ENCODE measurements around the gene CDC7. TPM values are rescaled to one million over a fixed set of nuclear protein-coding genes. Genes with fewer than 3 reads are reported as not detected.

Gene CDC7
- total RNA-seq, 2 donors from 2014 or later: 38.2 to 38.9 TPM

DNA sequence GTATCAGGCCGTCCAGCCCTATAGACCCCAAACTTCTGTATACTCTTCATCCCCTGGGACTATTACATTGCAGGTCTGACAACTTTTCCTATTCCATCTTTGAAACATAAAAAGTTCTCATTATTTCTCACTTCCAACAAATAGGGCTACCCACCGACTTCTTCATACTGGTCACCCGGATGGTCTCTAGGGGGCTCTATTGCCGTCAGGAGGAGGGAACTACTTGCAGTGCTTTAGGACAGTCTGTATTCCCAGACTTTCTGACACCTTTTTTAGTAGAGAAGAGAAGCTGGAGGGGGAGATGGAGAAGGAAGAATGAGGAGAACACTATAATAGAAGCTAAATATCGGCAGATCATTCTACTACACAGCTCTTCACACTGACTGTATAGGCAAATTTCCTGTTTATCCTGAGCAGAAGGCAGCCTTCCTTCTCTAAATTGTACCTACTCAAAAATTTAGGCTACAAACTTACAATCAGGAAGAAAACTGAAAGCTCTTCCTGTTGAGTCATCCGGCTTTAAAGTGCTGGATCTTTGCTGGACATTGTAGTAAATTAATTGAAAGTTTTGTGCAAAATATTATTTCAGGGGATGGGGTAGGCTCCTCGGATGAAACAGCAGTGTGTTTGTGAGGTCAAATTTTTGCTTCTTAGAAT lies 54.6 kb downstream of the CDC7 start:
- peak overlapping the region; percentile 90 to 93 for H3K27ac Mint-ChIP-seq
- peaks cover 0 to 5% of the 10 kb centered on the region in 2 donors for H3K9me3 Mint-ChIP-seq
- DNase-seq (ENCODE audit: low spot score in 2 of 2) (no peak), ATAC-seq (no peak)
- H3K36me3 Mint-ChIP-seq: peaks cover 0 to 18% of the 10 kb centered on the region in 2 donors

DNA sequence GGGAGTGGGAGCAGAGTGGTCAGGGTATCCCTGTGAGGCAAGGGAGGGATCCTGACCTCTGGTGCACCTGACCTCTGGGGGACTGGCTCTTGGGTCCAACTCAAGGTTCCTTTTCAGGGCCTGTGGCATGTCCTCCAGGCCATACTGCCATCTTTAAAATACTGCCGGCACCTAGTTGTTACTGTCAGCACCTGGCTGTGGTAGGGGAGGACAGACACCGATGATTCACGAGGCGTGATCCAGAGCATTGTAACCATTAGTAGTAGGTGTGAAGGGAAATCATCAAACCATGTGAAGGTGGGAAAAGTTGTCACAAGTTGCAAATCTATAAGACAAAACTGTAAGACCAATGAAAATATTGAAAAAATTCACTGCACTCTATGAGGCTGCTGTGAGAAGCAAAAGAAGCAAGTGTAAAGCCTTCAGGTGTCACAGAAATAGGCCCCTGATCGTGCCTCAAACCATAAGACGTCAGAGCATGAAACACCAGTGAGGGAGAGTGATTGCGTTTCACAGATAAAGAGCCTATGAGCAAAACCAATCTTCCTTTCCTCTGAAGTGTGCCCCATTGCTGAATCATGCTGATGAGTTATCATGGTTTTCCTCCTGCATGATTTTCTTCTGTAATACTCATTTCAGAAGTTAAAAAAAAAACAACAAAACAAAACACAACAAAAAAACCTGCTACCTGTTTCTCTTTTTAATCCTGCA lies 55.3 kb downstream of the CDC7 start:
- H3K36me3 Mint-ChIP-seq: peaks cover 0 to 15% of the 10 kb centered on the region in 2 donors
- H3K9me3 Mint-ChIP-seq: no peaks in the 10 kb centered on the region
- DNase-seq (ENCODE audit: low spot score in 2 of 2) (peak; percentile 57 to 68), ATAC-seq (peak; percentile 92 to 96)
- H3K27ac Mint-ChIP-seq: peak overlapping the region; percentile 90 to 93

DNA sequence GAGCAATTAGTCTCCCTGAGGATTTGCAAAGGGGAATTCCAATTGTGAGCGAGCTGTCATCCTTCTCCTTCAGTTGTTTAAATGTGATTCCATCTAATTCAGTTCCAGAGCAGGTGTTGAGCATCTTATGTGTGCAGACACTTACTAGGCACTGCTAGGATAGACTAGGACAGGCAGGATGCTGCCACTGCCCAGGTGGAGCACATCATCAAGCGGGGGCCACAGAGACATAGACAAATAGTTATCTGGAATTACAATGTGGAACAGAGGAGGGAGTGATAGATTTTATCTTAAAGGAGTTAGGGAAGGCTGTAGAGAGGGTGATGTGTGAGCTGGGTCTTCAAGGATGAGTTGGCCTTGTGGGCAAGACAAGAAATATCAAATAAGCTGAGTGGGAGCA lies 55.9 kb downstream of the CDC7 start:
- DNase-seq (ENCODE audit: low spot score in 2 of 2) (peak in 1 of 2 donors; percentile 21), ATAC-seq (peak in 1 of 2 donors; percentile 29)
- H3K27ac Mint-ChIP-seq: peak overlapping the region; percentile 53 to 93
- H3K36me3 Mint-ChIP-seq: peaks cover 0 to 12% of the 10 kb centered on the region in 2 donors
- H3K9me3 Mint-ChIP-seq: no peaks in the 10 kb centered on the region

DNA sequence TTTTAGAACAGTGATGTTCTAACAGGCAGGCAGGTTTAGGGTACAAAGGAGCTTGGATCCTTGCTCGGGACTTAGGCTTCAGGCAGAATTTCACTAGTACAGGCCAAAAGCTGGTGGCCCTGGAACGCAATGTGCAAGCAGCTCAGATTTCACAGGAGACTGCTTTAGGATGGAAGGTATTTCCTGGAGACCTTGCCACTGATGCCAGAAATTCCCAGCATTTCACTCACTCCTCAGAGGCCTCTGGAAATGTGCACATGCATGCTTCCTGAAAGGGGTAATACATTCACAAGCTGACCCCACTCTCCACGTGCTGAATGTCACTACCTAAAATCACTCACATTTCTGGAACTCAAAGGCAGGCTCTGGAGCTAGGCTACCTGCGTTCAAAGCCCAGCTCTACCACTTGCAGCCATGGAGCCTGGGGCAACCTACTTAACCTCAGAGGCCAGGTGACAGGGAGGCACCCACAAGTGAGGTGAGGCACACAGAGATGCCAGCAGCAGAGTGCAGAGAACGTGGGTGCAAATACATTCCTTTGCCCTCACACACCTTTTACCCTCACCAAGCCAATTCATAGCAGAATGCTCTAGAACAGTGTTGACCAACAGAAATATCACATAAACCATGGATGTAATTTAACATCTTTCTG lies 56.5 kb downstream of the CDC7 start:
- no peak for DNase-seq (ENCODE audit: low spot score in 2 of 2)

DNA sequence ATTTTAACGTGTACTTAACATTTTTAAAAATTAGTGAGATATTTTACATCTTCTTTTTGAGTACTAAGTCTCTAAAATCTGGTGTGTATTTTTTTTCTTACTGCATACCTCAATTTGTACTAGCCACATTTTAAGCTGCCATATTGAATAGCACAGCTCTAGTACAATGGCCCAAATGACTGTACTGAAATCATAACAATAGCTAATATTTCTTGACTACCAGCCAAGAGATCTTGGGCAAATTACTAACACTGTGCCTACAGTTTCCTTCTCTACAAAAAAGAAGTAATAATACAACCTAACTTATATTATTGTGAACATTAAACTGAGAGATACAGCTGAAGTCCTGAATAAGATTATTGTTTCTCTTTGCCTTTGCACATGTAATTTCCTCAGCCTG lies 57.2 kb downstream of the CDC7 start:
- DNase-seq (ENCODE audit: low spot score in 2 of 2): no peak

More for the DNA sequence above, 56.5 kb downstream of the CDC7 start:
- H3K36me3 Mint-ChIP-seq: peaks cover 0 to 12% of the 10 kb centered on the region in 2 donors
- no peak for ATAC-seq
- H3K27ac Mint-ChIP-seq: peak overlapping the region in 1 of 2 donors; percentile 93
- H3K9me3 Mint-ChIP-seq: no peaks in the 10 kb centered on the region

DNA sequence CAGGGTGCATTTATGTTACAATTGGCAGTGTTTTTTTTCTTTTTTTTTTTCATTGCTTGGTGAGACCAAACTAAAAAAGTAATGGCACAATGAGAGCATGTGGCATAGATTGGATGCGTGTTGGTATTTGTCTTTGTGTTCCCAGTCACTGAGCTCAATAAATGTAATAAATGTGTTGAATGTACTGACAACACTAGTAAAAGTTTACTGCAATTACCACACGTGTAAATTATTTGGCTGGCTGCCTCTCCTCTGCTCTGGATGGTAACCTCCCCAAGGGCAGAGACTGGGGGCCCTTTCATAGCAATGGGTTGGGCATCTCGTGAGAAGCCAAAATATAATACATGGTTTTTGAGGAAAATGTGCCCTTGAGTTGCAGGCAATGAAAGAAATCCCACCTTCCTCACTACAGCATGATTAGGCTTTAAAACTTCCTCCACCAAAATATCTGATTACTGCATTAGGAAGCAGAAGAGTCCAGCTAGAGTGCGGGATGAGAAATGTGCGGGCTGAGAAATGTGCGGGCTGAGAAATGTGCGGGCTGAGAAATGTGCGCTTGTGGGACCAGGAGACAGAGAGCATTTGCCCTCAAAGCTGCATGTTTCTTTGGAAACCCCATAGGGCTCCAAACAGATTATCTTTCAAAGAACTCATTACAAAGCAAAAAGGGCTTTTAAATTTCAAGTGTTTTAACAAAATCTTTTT lies 58.5 kb downstream of the CDC7 start:
- no peak overlapping the region for H3K27ac Mint-ChIP-seq
- no peak for DNase-seq (ENCODE audit: low spot score in 2 of 2)
- no peak for ATAC-seq
- peaks cover 4% of the 10 kb centered on the region in 2 donors for H3K9me3 Mint-ChIP-seq
- H3K36me3 Mint-ChIP-seq: peaks cover 5 to 10% of the 10 kb centered on the region in 2 donors

More for the DNA sequence above, 57.2 kb downstream of the CDC7 start:
- ATAC-seq: no peak
- Mint-ChIP-seq H3K36me3 (peaks cover 0 to 12% of the 10 kb centered on the region in 2 donors), H3K9me3 (no peaks in the 10 kb centered on the region), H3K27ac (no peak overlapping the region)

DNA sequence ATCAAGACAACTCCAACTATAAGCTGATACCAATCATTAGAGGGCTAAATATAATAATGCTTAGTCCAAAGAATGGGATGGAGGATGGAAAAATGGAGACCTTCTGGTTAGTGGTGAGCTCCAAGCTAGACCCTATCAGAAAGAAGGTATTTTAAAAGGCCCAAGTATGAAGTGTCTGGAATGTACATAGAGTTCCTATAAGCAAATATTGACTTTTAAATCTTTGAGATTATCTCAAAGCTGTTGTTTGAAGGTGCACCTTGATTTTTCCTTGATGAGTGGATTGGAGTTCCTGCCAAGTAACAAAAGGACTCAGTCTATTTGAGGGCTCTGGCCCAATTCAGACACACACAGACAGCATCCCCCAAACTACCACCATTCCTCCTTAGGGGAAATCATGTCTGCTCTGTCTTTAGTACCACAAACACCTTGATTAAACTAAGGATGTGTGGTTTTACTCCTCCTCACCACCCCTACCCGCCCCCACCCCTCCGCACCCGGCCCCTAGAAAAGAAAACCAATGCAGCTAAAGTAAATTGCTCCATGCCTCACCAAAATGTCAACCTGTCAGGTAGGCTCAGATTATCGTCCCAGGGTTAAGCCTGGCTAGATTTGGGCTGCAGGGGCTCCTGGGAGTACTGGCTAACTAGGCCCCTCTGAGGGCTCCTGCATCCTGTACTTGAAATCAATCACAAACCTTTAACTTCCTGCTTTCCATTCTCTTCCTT lies 59.4 kb downstream of the CDC7 start:
- ATAC-seq (no peak), DNase-seq (ENCODE audit: low spot score in 2 of 2) (no peak)
- peak overlapping the region; percentile 60 to 62 for H3K27ac Mint-ChIP-seq
- H3K36me3 Mint-ChIP-seq: peaks cover 7 to 15% of the 10 kb centered on the region in 2 donors
- peaks cover 5 to 6% of the 10 kb centered on the region in 2 donors for H3K9me3 Mint-ChIP-seq

DNA sequence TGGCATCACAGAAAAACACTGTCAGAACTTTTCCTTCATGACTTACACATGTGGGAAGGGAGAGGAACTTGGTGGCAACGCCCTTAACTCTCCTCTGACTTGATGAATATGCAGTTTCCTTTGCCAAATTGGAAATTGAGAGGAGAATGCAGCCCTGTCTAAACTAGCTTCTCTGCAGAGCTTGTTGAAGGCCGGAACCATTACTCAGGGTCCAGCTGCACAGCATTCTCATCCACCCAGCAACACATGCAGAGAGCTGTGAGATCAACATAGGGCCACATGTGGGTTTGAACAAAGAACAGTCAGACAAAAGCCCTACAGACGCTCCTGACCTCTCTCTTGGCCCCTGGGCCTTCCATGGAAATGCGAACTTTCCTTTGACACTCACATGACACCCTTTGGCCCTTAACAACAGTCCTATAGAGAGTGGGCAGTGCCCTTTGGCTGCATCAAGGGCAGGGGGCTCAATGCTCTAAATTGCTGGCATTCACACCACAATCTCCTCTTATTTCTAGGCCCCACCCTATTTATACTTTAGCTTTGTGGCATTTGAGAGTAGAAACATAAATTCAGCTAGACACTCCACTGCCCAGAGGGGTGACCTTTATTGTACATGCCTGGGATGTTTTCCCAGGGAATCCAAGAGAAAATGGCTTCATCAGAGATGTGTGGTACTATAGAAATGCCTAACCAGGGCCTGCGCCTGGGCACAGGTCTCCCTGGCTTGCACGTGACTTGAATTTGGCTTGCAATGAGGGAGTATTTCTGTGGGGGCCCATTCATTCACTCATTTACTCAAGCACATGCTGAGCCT lies 64.4 kb downstream of the CDC7 start:
- peaks cover 7 to 15% of the 10 kb centered on the region in 2 donors for H3K36me3 Mint-ChIP-seq
- ATAC-seq (no peak), DNase-seq (ENCODE audit: low spot score in 2 of 2) (no peak)
- no peak overlapping the region for H3K27ac Mint-ChIP-seq
- H3K9me3 Mint-ChIP-seq: peaks cover 6 to 9% of the 10 kb centered on the region in 2 donors

DNA sequence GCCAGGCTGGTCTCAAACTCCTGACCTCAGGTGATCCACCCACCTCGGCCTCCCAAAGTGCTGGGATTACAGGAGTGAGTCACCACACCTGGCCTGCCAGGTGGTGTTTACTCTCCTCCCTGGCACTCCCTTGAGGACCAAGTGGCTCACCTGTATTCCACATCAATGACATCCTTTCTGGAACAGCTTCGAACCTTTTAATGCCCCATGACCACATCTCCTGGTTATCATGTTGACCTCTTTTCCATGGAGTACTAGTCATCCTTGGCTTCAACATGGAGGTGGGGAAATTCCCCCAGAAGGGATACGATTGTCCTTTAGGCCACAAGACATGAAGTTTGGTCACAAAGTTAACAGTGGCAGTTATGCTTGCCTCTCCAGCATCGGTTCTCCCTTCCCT lies 66.9 kb downstream of the CDC7 start:
- no peak for DNase-seq (ENCODE audit: low spot score in 2 of 2)
- H3K9me3 Mint-ChIP-seq: peaks cover 6 to 9% of the 10 kb centered on the region in 2 donors
- ATAC-seq: no peak
- H3K36me3 Mint-ChIP-seq: peaks cover 7 to 10% of the 10 kb centered on the region in 2 donors
- no peak overlapping the region for H3K27ac Mint-ChIP-seq

DNA sequence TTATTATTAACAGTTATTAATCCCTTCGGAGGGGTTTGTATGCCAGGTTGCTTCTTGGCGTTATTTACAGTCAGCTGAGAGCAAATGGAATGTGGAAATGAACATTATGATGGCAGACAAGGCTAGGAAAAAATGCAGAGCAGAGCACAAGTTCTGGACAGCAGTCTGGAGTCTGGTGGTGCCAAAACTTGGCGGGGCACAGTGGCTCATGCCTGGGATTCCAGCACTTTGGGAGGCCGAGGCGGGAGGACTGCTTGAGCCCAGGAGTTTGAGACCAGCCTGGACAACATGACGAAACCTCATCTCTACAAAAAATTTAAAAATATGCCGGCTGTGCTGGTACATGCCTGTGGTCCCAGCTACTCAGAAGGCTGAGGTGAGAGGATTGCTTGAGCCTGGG lies 67.6 kb downstream of the CDC7 start:
- no peak overlapping the region for H3K27ac Mint-ChIP-seq
- ATAC-seq (no peak), DNase-seq (ENCODE audit: low spot score in 2 of 2) (no peak)
- peaks cover 6 to 9% of the 10 kb centered on the region in 2 donors for H3K9me3 Mint-ChIP-seq
- H3K36me3 Mint-ChIP-seq: peaks cover 7 to 10% of the 10 kb centered on the region in 2 donors

DNA sequence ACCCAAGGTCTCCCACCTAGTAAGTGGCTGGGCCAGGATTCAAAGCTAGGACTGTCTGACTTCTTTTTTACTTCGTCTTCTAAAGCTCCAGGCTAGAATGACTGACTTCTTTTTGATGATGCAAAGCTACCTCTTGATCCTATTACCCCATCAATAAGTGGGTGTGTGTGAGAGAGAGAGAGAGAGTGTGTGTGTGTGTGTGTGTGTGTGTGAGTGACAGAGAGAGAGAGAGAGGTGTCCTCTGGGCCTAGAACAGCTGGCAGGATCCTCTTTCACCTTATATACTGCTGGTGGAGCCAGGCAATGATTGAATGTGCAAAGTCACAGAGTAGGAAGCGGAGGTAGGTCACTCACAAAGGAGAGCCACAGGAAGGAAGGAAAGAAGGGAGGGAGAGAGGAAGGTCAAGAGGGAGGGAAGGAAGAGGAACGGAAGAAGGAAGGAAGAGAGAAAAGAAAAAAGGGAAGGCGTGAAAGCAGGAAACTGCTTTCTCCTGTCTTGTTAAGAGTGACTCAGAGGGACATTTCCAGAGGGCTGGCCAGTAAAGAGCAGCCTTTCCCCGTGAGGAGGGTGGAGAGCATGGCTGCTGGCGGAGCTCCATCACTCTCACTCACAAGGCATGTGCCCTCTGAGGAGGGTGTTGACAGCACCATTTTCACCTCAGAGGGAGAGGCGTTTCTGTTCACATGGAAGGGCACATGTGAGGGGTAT lies 68.9 kb downstream of the CDC7 start:
- peak overlapping the region in 1 of 2 donors; percentile 32 for H3K27ac Mint-ChIP-seq
- H3K36me3 Mint-ChIP-seq: peaks cover 0 to 1% of the 10 kb centered on the region in 2 donors
- no peak for DNase-seq (ENCODE audit: low spot score in 2 of 2)
- peak; percentile 65 to 84 for ATAC-seq
- peaks cover 0 to 4% of the 10 kb centered on the region in 2 donors for H3K9me3 Mint-ChIP-seq

DNA sequence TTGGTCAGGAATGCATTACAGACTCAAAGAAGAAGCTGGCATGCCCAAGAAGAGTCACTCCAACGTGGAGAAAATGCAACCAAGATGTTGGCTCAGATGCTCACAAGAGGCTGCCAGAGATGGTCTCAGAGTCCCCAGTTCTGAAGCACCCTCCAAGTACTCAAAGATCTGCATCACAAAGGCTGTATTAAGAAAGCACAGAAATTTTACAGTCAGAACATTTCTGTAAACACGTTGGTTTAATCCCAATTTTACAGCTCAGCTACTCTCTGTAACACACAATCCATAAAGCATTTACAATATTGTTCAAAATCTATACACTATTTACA lies 69.4 kb downstream of the CDC7 start:
- DNase-seq (ENCODE audit: low spot score in 2 of 2) (no peak), ATAC-seq (no peak)
- Mint-ChIP-seq H3K9me3 (peaks cover 0 to 4% of the 10 kb centered on the region in 2 donors), H3K27ac (peak overlapping the region in 1 of 2 donors; percentile 32), H3K36me3 (no peaks in the 10 kb centered on the region)

DNA sequence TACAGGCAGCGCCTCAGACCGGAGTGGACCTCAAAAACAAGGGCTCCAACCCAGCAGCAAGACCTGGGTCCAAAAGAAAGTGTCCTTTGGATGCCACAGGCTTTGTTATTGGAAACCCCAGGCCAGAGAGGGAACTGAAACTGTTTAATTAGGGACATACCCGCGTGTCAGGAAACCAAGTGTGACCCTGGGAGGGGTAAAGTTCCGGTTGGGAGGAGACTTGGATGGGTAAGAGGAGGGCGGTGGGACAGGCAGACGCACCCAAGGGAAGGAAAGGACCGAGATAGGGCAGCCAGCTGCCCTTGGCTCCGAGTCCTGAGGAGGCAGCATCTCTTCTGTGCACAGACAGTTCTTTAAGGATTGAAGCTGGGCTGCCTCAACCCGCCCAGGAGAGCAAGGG lies 71.4 kb downstream of the CDC7 start:
- DNase-seq (ENCODE audit: low spot score in 2 of 2): no peak
- H3K27ac Mint-ChIP-seq: no peak overlapping the region
- peaks cover 0 to 4% of the 10 kb centered on the region in 2 donors for H3K9me3 Mint-ChIP-seq
- no peaks in the 10 kb centered on the region for H3K36me3 Mint-ChIP-seq
- no peak for ATAC-seq

All from activated naive CD4-positive, alpha-beta T cell treated with anti-CD3 and anti-CD28 coated beads, Interleukin-2, amount 50 U/mL, for 72 hours (primary cell).